GM23338 (cell line): ENCODE data around the gene UHRF2. TPM values are rescaled to one million over a fixed set of nuclear protein-coding genes. Genes with fewer than 3 reads are reported as not detected.
A peak's percentile ranks its signal among the peaks of the same experiment; 100 is the strongest.
"Not testable (repeated sequence)": the region's sequence is repeated elsewhere in the genome, so short reads cannot be mapped to it uniquely, and the experiment has no call there.

ENCODE experiments used
- ATAC-seq: fragments of 200-7000 bp; cut with Tn5 transposase; 3 replicates; pipeline ENCODE4 v1.9.1; 2020
- DNase-seq: peaks from one replicate; pipeline ENCODE4 v3.0.0-alpha.2; 2015; ENCODE audit warnings: low spot score
- H2AFZ ChIP-seq: fragments of 200-600 bp; sonication (generic); 2 replicates; pipeline ENCODE4 v1.8.0; 2016; ENCODE audit warnings: antibody characterized with exemption, mild to moderate bottlenecking, moderate library complexity
- H3F3A ChIP-seq: fragments of 200-600 bp; sonication (generic); replicated peaks from 2 replicates; pipeline ENCODE4 v1.8.0; 2017; ENCODE audit warnings: antibody characterized with exemption, mixed run types, low read depth
- H3K27ac ChIP-seq: fragments of 200-600 bp; sonication (generic); 2 replicates; pipeline ENCODE4 v1.6.1; 2016; ENCODE audit warnings: low read depth
- H3K27me3 ChIP-seq: fragments of 200-600 bp; sonication (generic); 2 replicates; pipeline ENCODE4 v1.8.0; 2016; ENCODE audit warnings: mild to moderate bottlenecking, mixed run types, moderate library complexity; ENCODE audit not compliant: insufficient read depth
- H3K36me3 ChIP-seq: fragments of 200-600 bp; sonication (generic); 2 replicates; pipeline ENCODE4 v1.8.0; 2016; ENCODE audit warnings: mild to moderate bottlenecking; ENCODE audit not compliant: insufficient read depth
- H3K4me1 ChIP-seq: fragments of 200-600 bp; sonication (generic); 2 replicates; pipeline ENCODE4 v1.8.0; 2016; ENCODE audit warnings: mild to moderate bottlenecking, moderate library complexity; ENCODE audit not compliant: insufficient read depth
- H3K4me2 ChIP-seq: fragments of 200-600 bp; sonication (generic); 2 replicates; pipeline ENCODE4 v1.7.1; 2017; ENCODE audit warnings: mixed run types
- H3K4me3 ChIP-seq: fragments of 200-600 bp; sonication (generic); 2 replicates; pipeline ENCODE4 v1.6.1; 2016; ENCODE audit warnings: mixed run types
- H3K79me2 ChIP-seq: fragments of 200-600 bp; sonication (generic); replicated peaks from 2 replicates; pipeline ENCODE4 v1.8.0; 2017; ENCODE audit warnings: mild to moderate bottlenecking; ENCODE audit not compliant: insufficient read depth
- H3K9me2 ChIP-seq: fragments of 200-600 bp; sonication (generic); 2 replicates; pipeline ENCODE4 v1.8.0; 2017; ENCODE audit not compliant: insufficient read depth
- H4K20me1 ChIP-seq: fragments of 200-600 bp; sonication (generic); replicated peaks from 2 replicates; pipeline ENCODE4 v1.8.0; 2017; ENCODE audit warnings: mild to moderate bottlenecking; ENCODE audit not compliant: insufficient read depth
- H3K27ac Mint-ChIP-seq: 2 replicates; pipeline ENCODE4 v1.8.0; 2020; ENCODE audit warnings: inconsistent platforms, mild to moderate bottlenecking, moderate library complexity, mixed read lengths
- H3K27me3 Mint-ChIP-seq: 3 replicates; pipeline ENCODE4 v1.8.0; 2022; ENCODE audit warnings: low read depth, mild to moderate bottlenecking, moderate library complexity, mixed read lengths, inconsistent platforms; ENCODE audit not compliant: insufficient read depth, poor library complexity
- H3K36me3 Mint-ChIP-seq: 3 replicates; pipeline ENCODE4 v1.8.0; 2021; ENCODE audit warnings: low read depth, mild to moderate bottlenecking, inconsistent platforms, moderate library complexity, mixed read lengths
- H3K4me1 Mint-ChIP-seq: 3 replicates; pipeline ENCODE4 v1.8.0; 2020; ENCODE audit warnings: mild to moderate bottlenecking, inconsistent platforms, mixed read lengths
- H3K4me3 Mint-ChIP-seq: 3 replicates; pipeline ENCODE4 v1.8.0; 2021; ENCODE audit warnings: moderate library complexity, mild to moderate bottlenecking, inconsistent platforms, mixed read lengths
- H3K9me3 Mint-ChIP-seq: 3 replicates; pipeline ENCODE4 v1.8.0; 2020; ENCODE audit warnings: moderate library complexity, mild to moderate bottlenecking, inconsistent platforms, mixed read lengths
- EZH2 ChIP-seq: fragments of 200-600 bp; sonication (generic); IDR thresholded peaks from one replicate; pipeline ENCODE4 v1.8.0; 2017; ENCODE audit warnings: antibody characterized with exemption, mild to moderate bottlenecking, low read depth; ENCODE audit not compliant: unreplicated experiment
- NANOG ChIP-seq: IDR thresholded peaks from 2 replicates; pipeline ENCODE4 v1.6.1; 2016; ENCODE audit warnings: antibody characterized with exemption, borderline replicate concordance
- POLR2AphosphoS5 ChIP-seq: IDR thresholded peaks from 2 replicates; pipeline ENCODE4 v1.6.1; 2016; ENCODE audit warnings: antibody characterized with exemption, low read depth
- polyA plus RNA-seq: library from polyadenylated mRNA; unstranded; fragments of >200 nt; fragmentation: Nextera tagmentation; extraction: Ambion mirVana; gene quantifications from 2 replicates; pipeline ENCODE4 v1.2.1, GENCODE V29; 2016
- total RNA-seq: library from RNA; depleted of rRNA; stranded (reverse); fragments of >200 nt; shearing (Covaris generic); gene quantifications from 2 replicates; pipeline ENCODE4 v1.2.3, GENCODE V29; 2014
- TF ChIP-seq, protein P1 (sequence below): IDR thresholded peaks from one replicate; pipeline ENCODE4 v1.6.1; 2018; ENCODE audit warnings: antibody characterized with exemption; ENCODE audit not compliant: unreplicated experiment

UHRF2 gene
- total and polyA plus RNA-seq, 2 experiments from 2014 or later: 15.1 to 51.6 TPM

DNA sequence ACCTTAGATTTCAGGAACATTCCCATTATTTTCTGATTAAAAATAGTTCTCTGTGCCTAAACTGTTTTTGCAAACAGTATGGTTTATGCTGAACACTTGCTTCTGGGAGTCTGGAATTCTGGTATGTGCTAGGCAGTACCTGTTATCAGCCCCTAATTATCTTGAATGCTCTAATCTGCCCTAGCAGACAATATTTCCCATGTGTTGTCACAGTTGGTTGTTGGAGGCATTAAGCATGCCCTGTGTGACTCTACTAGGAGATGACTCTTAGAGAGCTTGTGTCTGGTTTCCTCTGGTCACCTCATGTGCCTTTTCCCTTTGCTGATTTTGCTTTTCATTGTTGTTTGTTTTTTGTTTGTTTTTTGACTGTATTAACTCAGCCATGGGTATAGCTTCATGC lies 36.6 kb downstream of the UHRF2 start:
- Histone ChIP-seq H3K36me3 (no peaks in the 10 kb centered on the region), H3K4me2 (no peak overlapping the region), H3K4me3 (no peak overlapping the region), H3K9me2 (no peaks in the 10 kb centered on the region), H2AFZ (no peak overlapping the region), H3K27ac (peak overlapping the region; percentile 42; the same call in 1 of the 2 replicates), H3F3A (no peaks in the 10 kb centered on the region), H3K4me1 (peaks cover 8% of the 10 kb centered on the region; the same call in 1 of the 2 replicates), H3K27me3 (no peaks in the 10 kb centered on the region), H3K79me2 (peaks cover 96% of the 10 kb centered on the region), H4K20me1 (peaks cover 12% of the 10 kb centered on the region; the same call in 1 of the 2 replicates)
- Mint-ChIP-seq H3K9me3 (no peaks in the 10 kb centered on the region), H3K27me3 (peaks cover 1% of the 10 kb centered on the region), H3K36me3 (peaks cover 6% of the 10 kb centered on the region; the same call in 1 of the 3 replicates), H3K4me3 (no peak overlapping the region), H3K27ac (peak overlapping the region; percentile 5; the same call in 1 of the 2 replicates), H3K4me1 (peaks cover 23% of the 10 kb centered on the region; the same call in 2 of the 3 replicates)
- DNase-seq: no peak
- ATAC-seq: no peak
- no peak for TF ChIP-seq NANOG
- no peak for TF ChIP-seq EZH2

DNA sequence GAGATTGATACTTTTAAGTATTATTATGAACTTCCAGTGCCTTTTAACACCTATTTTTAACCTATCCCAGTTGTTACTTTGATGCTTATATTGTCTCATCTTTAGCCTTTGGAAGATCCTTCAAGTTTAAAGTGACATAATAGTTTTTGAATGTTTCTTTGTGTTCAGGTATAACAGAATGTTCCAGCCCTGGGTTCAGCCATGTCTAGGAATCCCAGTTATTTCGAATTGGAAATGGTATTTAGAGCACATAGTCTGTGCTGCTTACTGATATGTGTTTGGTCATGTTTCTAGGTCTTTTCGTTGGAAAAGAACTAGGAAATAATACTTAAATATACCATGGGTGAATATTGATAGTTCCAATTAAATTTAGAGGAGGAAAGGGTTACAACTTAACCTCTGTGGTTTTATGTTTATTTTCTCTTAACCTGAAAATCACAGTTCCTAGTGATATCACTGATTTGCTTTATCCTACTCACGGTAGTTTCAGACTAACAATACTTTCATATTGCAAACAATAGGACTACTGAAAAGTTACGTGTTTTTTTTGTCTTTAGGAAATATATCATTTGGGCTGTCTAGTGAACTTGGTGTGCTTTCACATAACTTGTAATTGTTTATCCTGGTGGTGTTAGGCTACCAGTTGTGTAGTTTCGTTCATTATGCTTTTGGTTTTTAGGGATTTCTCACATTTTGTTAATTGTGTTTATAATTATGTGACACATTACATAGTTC lies 37.8 kb downstream of the UHRF2 start:
- H3K4me1 Mint-ChIP-seq: peaks cover 23% of the 10 kb centered on the region; the same call in 2 of the 3 replicates
- H3K27ac Mint-ChIP-seq: no peak overlapping the region
- no peaks in the 10 kb centered on the region for H3K27me3 Mint-ChIP-seq
- no peak overlapping the region for H2AFZ ChIP-seq
- H3K4me2 ChIP-seq: no peak overlapping the region
- peaks cover 17% of the 10 kb centered on the region for H4K20me1 ChIP-seq
- H3K27me3 ChIP-seq: no peaks in the 10 kb centered on the region
- no peak overlapping the region for H3K27ac ChIP-seq
- H3K4me1 ChIP-seq: peaks cover 8% of the 10 kb centered on the region; the same call in 1 of the 2 replicates
- TF ChIP-seq NANOG (no peak), EZH2 (no peak), POLR2AphosphoS5 (no peak)
- TF ChIP-seq, protein P1, sequence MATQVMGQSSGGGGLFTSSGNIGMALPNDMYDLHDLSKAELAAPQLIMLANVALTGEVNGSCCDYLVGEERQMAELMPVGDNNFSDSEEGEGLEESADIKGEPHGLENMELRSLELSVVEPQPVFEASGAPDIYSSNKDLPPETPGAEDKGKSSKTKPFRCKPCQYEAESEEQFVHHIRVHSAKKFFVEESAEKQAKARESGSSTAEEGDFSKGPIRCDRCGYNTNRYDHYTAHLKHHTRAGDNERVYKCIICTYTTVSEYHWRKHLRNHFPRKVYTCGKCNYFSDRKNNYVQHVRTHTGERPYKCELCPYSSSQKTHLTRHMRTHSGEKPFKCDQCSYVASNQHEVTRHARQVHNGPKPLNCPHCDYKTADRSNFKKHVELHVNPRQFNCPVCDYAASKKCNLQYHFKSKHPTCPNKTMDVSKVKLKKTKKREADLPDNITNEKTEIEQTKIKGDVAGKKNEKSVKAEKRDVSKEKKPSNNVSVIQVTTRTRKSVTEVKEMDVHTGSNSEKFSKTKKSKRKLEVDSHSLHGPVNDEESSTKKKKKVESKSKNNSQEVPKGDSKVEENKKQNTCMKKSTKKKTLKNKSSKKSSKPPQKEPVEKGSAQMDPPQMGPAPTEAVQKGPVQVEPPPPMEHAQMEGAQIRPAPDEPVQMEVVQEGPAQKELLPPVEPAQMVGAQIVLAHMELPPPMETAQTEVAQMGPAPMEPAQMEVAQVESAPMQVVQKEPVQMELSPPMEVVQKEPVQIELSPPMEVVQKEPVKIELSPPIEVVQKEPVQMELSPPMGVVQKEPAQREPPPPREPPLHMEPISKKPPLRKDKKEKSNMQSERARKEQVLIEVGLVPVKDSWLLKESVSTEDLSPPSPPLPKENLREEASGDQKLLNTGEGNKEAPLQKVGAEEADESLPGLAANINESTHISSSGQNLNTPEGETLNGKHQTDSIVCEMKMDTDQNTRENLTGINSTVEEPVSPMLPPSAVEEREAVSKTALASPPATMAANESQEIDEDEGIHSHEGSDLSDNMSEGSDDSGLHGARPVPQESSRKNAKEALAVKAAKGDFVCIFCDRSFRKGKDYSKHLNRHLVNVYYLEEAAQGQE: no peak
- no peaks in the 10 kb centered on the region for H3K36me3 ChIP-seq
- no peak overlapping the region for H3K4me3 Mint-ChIP-seq
- H3K79me2 ChIP-seq: peaks cover 97% of the 10 kb centered on the region
- H3K4me3 ChIP-seq: no peak overlapping the region
- no peaks in the 10 kb centered on the region for H3F3A ChIP-seq
- no peaks in the 10 kb centered on the region for H3K9me2 ChIP-seq
- ATAC-seq (no peak), DNase-seq (no peak)
- H3K36me3 Mint-ChIP-seq: peaks cover 11% of the 10 kb centered on the region; the same call in 2 of the 3 replicates
- no peaks in the 10 kb centered on the region for H3K9me3 Mint-ChIP-seq

DNA sequence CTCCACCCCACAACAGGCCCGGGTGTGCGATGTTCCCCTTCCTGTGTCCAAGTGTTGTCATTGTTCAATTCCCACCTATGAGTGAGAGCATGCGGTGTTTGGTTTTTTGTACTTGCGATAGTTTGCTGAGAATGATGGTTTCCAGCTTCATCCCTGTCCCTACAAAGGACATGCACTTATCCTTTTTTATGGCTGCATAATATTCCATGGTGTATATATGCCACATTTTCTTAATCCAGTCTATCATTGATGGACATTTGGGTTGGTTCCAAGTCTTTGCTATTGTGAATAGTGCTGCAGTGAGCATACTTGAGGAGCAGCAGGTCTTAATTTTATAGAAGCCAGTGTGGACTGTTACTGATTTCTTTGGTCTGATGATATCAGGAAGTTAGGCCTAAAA lies 42.3 kb downstream of the UHRF2 start:
- not testable (repeated sequence) for H3K4me1 Mint-ChIP-seq, H3K9me2 ChIP-seq, H3K4me2 ChIP-seq, H3K27ac ChIP-seq, H3K4me3 ChIP-seq, ATAC-seq, H3K9me3 Mint-ChIP-seq, H3K36me3 ChIP-seq, H3K27me3 ChIP-seq, H3K4me1 ChIP-seq, H3K27ac Mint-ChIP-seq, H3F3A ChIP-seq, H3K4me3 Mint-ChIP-seq, H3K27me3 Mint-ChIP-seq, H2AFZ ChIP-seq, DNase-seq
- Histone ChIP-seq H3K79me2 (peaks cover 100% of the 10 kb centered on the region), H4K20me1 (peaks cover 16% of the 10 kb centered on the region)
- H3K36me3 Mint-ChIP-seq: peaks cover 23% of the 10 kb centered on the region; the same call in 2 of the 3 replicates

DNA sequence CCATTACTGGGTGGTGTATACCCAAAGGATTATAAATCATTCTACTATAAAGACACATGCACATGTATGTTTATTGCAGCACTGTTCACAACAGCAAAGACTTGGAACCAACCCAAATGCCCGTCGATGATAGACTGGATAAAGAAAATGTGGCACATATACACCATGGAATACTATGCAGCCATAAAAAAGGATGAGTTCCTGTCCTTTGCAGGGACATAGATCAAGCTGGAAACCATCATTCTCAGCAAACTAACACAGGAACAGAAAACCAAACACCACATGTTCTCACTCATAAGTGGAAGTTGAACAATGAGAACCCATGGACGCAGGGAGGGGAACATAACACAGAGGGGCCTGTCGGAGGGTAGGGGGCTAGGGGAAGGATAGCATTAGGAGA lies 45.7 kb downstream of the UHRF2 start:
- not testable (repeated sequence) for H3K4me2 ChIP-seq, DNase-seq, H3K4me1 ChIP-seq, H3K36me3 ChIP-seq, H3K27me3 ChIP-seq, H3K27ac ChIP-seq, H3K9me3 Mint-ChIP-seq, ATAC-seq, H3K4me3 Mint-ChIP-seq, H3K27ac Mint-ChIP-seq, H2AFZ ChIP-seq, H3F3A ChIP-seq, H3K4me1 Mint-ChIP-seq, H3K4me3 ChIP-seq, H3K27me3 Mint-ChIP-seq, H3K9me2 ChIP-seq
- Histone ChIP-seq H3K79me2 (peaks cover 78% of the 10 kb centered on the region), H4K20me1 (peaks cover 24% of the 10 kb centered on the region)
- H3K36me3 Mint-ChIP-seq: peaks cover 26% of the 10 kb centered on the region; the same call in 2 of the 3 replicates
